NCI-H1092 (cell line): Measurements from ENCODE around the gene CCDC51.
"Not testable (repeated sequence)": the region's sequence is repeated elsewhere in the genome, so short reads cannot be mapped to it uniquely, and the experiment has no call there.

Experiments
- DNase-seq: peaks from one replicate; lab custom pipeline; 2025; lab: John Stamatoyannopoulos, UW

Gene CCDC51

DNA sequence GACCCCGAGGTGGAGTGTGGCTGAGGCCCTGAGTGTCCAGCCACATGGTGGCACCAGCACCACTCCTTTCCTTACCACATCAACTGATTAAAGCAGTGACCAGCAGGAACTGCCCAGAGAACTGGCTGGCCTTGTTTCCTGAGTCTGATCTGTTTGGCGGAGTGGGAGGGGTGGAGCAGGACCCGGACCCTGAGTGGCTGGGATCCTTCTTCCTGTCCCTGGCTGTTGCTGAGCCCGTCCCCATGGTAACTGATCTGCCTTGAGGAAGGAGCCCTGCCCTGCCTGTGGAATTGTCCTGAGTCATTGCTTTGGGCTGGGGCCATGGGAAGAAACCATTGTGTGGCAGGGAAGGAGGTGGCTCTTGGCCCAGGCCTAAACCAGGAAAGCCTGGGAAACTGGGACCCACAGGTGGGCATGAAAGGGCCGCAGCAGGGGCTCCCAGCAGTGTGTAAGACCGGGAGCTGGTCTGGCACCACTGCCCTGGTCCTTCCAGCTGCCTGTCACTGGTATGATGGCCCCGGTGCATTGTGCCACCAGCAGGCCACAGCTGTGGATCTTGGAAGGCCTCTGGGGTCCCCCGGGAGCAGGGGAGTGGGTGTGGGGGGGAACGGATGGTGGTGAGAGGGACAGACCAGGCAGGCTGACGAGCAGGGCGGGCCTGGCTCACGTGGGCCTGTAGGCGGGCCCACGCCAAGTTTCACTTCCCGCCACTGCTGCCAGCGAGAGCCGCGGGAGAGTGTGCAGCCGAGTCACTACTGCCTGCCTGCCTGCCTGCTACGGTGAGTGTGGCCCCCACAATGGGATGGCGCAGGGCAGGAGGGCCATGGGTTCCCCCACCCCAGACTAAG, 25.8 kb upstream of the CCDC51 start:
- DNase-seq = peak; percentile 49

DNA sequence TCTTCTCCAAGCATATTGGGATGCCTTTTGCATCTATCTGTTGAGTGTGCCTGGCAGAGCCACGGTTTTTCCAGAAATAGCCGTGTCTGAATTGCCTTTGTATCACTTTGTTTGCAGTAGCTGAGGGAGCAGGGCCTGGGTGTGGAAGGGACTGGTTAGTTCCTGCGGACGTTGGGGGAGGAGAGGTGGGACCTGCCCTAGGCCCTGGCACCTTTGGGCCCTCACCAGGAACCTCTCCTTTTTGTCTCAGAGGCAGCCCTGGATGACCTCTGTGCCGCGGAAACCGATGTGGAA, 25.3 kb upstream of the CCDC51 start:
- no peak for DNase-seq

DNA sequence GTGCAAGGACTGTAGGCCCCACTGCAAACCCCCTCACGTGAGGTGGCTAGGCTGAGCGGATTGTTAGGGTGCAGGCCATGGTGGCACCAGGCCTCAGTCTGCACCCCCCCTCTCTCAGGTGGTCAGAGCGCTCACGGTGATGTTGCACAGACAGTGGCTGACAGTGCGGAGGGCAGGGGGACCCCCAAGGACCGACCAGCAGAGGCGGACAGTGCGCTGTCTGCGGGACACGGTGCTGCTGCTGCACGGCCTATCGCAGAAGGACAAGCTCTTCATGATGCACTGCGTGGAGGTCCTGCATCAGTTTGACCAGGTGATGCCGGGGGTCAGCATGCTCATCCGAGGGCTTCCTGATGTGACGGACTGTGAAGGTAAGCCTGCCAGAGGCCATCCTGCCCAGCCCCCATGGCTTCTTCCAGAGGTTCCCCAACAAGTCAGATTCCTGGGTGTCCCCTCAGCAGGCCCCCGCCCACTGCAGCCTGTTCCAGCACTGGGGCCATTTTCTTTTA, 24.8 kb upstream of the CCDC51 start:
- DNase-seq = no peak

DNA sequence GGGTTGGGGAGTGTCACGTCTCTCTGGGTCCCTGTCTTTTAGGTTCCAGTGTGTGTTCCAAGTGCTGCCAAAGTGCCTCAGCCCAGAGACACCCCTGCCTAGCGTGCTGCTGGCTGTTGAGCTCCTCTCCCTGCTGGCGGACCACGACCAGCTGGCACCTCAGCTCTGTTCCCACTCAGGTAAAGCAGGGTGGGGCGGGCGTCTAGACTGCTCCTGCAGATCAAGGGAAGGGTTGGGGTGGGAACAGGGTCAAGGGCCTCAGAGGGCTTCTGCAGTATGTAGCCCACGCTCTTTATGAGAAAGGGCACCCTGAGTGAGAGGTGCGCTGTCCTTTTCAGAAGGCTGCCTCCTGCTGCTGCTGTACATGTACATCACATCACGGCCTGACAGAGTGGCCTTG, 23.8 kb upstream of the CCDC51 start:
- DNase-seq = no peak

DNA sequence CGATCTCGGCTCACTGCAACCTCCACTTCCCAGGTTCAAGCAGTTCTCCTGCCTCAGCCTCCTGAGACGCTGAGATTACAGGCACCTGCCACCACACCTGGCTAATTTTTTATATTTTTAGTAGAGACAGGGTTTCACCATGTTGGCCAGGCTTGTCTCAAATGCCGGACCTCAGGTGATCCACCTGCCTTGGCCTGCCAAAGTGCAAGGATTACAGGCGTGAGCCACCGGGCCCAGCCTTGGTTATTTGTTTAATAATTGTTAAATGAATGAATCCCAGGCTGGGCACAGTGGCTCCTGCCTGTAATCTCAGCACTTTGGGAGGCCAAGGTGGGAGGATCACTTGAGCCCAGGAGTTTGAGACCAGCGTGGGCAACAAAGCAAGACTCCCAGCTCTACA, 21.8 kb upstream of the CCDC51 start:
- not testable (repeated sequence) for DNase-seq

DNA sequence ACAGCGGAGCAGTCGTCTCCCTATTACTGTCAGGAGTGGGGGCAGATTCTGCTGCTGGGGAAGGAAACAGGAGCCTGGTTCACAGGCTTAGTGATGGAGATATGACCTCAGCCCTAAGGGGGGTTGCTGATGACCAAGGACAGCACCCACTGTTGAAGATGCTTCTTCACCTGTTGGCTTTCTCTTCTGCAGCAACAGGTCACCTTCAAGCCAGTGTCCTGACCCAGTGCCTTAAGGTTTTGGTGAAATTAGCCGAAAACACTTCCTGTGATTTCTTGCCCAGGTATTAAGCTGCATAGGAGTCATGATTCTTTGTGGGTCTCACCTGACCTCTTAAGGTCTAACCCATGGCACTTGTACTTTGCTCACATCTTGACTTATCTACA, 20.6 kb upstream of the CCDC51 start:
- DNase-seq = no peak

DNA sequence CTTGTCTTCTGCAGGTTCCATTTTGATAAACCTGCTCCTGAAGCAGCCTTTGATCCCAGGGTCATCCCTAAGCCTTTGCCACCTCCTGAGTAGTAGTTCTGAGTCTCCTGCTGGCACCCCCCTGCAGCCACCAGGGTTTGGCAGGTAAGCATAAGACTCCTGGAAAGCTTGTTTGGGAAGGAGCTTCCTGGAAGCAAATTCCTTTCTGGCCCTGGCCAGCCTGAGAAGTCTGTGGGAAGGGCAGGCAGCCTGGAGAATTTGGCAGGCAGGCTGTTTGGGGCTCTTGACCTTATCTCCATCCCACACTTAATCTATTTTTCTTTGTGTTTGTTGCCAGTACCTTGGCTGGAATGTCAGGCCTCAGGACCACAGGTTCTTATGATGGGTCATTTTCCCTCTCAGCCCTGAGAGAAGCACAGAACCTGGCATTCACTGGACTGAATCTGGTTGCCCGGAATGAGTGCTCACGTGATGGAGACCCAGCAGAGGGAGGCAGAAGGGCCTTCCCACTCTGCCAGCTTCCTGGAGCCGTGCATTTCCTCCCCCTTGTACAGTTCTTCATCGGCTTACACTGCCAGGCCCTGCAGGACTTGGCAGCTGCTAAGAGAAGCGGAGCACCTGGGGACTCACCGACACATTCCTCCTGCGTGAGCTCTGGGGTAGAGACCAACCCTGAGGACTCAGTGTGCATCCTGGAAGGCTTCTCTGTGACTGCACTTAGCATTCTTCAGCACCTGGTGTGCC, 20.0 kb upstream of the CCDC51 start:
- DNase-seq = no peak

DNA sequence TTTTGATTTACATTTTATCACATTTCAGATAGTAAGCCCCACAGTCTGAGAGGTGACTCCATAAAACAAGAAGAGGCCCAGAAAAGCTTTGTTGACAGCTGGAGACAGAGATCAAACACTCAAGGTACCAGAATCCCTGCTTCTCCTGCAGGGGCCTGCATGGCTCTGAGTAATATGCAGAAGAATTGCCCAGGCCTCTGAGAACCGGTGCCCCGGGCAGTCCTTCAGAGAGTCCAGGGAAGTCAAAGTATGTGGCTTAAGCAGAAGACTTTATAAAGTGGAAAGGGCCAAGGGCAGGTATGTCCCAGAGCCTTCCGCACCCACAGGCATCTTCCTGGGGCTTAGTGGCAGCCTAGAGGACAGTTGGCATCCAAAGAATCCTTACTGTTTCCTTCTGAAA, 19.4 kb upstream of the CCDC51 start:
- no peak for DNase-seq

DNA sequence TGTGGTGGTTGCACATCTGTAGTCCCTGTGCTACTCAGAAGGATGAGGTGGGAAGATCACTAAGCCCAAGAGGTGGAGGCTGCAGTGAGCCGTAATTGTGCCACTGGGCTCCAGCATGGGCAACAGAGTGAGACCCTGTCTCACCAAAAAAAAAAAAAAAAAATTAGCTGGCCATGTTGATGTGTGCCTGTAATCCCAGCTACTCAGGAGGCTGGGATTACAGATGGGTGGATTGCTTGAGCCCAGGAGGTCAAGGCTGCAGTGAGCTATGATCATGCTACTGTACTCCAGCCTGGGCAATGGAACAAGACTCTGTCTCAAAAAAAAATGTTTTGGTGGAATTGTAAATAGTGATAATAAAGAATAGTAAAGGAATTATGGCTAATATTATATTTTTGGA, 16.5 kb upstream of the CCDC51 start:
- DNase-seq = no peak

DNA sequence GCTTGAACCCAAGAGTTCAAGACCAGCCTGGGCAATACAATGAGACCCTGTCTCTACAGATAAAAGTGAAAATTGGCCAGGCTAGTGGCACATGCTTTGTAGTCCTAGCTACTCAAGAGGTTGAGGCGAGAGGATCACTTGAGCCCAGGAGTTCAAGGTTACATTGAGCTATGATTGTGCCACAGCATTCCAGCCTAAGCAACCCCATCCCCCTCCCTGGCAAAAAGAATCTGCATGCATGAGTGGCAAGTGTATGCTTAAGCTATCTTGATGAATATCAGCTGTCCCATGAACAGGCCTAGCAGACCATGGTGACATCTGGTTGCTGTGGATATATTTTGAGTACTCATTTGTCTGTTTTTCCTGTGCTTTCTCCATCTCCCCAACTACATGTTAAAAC, 11.4 kb upstream of the CCDC51 start:
- no peak for DNase-seq

DNA sequence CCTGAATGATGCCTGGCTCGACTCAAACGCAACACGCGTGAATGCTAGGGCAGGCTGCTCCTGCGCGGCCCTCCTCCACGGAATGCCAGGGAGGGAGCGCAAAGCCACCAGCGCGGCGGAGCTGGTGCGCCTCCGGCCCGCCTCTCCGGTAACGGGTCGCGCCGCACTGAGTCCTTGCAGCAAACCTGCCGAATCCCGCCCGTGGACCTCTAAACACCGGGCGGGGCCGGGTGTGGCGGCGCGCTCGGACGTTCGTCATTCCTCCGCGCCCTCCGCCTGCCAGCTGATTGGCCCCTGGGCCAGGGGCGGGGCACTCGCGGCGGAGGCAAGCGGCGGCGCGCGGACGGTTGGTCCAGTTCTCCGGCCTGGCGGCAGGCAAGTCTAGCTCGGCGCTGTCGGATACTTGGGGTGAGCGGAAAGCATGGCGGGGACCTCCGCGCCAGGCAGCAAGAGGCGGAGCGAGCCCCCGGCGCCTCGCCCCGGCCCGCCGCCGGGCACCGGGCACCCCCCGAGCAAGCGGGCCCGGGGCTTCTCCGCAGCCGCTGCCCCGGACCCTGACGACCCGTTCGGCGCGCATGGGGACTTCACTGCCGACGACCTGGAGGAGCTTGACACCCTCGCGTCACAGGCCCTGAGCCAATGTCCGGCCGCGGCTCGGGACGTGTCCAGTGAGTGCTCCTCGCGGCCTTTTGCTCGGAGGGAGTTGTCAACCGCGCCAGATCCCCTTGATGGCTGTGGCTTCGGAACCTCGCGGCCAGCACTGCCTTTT, 6.7 kb upstream of the CCDC51 start, which contains the start of gene ATRIP:
TSS of gene ATRIP (plus strand) at position 313 of the 769 bp plus-strand sequence. CDS start at position 422, 109 bp downstream.
- DNase-seq = peak; percentile 65

DNA sequence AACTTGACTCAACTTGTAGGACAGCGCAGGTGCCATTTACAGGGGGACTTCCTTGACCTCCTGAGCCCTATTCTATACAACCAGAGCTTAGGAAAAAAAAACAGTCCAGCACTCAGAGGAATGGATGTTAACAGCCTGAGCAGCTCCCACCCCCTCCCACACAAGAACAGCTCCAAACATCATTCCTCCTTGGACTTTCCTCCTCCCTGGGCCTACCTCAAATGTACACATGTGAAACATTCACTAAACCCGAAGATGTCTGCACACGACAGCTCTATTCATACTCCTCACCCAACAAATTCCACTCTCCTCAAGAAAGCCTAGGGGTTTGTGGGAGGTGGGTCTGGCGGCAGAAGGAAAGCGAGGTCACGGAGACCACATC, 6.1 kb upstream of the CCDC51 start:
- no peak for DNase-seq

DNA sequence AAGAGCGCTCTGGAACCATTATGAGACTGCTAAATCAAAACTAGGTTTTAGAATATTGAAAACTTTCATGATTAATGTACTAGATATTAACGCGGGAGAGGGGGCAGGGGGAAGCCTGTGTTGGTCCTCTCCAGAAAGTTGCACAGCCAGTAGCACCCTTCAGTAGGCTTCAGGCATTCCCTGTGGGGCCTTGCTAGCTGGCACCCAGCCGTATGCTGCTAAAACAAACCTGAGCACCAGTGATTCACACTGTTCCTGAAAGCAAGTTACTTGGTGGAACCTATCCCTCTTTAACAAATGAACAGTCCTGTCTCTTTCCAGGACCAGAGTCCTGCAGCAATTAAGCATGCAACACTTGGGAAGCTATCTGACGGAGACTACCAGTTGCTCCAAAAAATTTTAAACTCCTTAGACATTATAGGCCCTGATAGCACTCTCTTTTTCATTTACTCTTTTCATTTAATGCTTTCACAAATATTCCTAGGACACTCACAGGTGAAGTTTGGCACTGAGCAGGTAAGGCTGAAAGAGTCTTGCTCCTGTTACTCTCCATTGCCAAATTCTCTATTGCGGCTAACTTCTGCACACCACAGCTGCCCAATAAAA, 5.5 kb upstream of the CCDC51 start:
- no peak for DNase-seq

DNA sequence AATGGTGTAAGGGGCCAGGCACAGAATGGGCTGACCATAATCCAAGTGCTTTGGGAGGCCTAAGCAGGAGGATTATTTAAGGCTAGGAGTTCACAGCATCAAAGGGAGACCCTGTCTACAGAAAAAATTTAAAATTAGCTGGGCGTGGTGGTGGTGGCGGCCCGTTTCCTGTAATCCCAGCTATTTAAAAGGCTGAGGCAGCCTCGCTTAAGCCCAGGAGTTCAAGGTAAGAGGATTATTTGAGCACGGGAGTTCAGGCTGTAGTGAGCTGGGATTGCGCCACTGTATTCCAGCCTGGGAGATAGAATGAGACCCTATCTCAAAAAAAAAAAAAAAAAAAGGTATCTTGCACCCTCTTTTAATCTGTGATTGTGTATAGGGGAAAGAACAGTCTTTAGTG, 2.0 kb upstream of the CCDC51 start:
- no peak for DNase-seq

DNA sequence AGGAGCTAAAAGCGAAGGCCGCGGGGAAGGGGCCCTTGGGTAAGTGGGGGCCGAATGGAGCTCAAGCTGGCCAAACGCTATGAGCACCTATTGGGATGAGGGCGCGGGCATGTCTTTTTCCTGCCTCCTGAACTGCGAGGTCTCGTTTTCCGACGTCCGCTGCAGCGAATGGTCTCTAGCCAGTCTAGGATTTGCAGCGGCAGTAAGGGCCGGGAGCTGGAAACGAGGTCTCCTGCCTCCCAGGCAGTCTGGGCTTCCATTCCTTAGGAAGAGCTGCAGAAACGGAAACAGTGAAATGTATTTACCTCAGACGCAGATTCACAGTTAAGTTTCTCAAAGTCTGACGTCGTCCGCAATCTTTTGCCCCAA, 655 bp upstream of the CCDC51 start:
- no peak for DNase-seq

DNA sequence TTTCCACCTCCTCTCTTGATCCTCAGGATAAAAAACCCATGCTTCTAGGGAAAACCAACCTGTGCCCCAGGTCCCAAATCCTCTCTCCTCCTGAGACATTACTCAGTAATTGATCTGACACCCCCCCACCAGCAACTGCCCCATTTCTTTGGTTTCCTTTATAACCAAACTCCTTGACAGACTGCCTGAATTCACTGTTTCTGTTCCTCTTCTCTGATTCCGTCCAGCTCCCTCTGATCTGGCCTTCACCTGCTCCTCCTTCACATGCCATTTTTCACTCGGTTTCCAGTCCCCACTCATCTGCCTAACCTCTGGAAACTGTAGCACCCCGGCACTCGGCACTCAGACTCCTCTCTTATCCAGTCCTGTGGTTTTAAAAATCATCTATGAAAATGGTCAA, 2.1 kb downstream of the CCDC51 start:
- DNase-seq = no peak

DNA sequence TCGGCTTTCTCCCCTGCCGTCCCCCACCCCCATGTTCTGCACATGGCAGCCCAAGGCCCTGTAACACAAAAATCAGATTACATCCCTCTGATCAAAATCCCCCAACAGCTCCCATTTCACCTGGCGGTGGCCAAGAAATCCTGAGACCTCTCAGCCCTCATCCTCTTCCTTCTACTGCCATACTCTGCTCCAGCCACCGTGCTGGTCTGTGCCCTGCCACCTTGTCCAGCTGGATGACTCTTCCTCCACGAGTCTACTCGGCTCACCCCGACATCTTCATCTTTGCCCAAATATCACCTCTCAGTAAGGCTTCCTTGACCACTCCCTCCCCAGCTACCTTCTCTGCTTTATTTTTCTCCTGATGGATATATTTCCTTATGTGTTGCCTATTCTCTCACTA, 3.1 kb downstream of the CCDC51 start:
- no peak for DNase-seq

DNA sequence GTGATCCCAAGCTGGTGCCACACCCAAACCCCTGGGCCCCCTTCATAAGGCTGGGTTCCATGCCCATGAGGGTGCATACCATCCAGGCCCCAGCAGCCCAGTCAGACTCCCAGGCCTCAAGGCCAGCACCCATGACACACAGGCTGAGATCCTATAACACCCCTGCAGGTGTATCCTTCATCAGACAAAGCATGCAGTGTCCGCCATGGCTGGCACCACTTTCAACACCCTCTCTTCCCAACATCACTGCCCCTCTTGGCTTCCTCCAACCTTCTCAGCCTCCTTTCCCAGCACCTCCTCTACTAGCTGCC, 3.5 kb downstream of the CCDC51 start:
- no peak for DNase-seq

DNA sequence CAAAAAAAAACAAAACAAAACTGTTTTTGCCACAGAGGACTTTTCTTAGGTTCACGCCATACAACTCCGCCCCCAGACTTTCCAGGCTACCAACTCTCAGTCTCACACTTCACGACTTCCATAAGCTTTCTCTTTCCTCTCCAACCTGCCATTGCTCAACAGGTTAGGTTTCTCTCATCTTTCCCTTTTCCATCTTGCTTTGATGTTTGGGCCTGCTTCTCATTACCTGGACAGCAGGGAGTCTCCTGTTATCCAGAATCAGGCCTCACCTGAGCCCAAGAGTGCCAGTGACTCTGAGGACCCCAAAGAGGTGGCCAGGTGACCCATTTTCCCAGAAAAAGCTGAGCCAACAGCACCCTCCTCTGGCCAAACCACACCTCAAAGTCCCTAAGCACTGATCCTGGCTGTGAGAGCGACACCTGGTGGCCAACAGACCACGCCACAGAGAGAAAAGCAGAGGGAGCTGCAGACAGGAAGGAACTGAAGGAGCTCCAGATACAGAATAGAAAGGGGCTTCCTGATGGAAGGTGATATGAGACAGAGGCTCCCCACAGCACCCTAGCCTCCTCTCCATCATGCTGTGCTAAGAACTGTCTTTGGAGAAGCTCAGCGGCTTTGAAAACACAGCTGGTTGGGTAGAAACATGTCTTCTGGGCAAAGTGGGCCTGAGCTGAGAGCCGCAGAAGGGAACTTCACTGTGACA, 4.0 kb downstream of the CCDC51 start:
- peak; percentile 60 for DNase-seq

DNA sequence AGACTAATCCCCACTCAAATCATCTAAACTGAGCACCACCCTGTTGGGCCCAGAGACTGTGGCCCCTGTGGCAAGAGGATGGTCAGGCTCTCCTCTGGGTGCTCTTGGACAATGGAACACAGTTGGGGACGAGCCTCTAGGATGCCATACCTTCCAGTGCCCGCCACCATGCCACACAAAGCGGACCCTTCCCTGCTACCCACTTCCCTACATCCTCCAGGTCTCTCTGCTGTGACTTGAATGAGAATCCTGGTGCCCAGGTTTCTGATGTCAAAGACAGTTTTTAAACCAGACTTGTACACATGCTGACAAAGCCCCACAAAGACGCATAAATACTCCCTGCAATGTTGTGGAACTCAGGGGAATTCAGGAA, 4.7 kb downstream of the CCDC51 start:
- DNase-seq = no peak

DNA sequence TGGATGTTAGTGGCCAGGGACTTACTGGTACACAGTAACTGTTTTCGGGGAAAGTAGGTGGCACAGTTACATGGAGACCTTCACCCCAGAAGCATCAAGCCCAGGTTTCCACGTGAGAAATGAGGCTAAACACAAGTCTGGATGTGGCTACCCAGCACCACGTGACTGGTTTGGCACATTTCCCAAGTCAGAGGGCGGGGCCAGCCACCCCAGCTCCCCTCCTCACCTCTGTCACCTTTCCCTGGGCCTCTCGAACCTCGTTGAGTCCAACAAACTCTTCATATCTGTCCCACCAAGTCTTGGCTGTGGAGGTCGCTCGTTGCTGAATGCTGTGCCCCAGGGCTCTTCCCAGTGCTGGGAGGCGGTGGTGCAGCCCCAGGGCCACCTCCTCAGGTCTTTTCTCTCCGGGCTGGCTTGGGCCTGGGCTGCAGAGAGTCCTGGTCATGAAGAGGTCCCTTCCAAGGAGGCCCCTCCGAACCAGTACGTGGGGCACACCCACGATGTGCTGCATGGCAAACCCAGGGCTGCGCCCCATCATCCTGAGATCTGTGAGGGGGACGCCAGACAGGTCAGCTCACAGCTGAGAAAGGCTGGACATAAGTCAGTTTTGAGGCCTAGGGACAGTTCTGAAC, 5.2 kb downstream of the CCDC51 start:
- DNase-seq = no peak
